ENCODE results near the gene REXO5.

REXO5 gene

GRCh38 chr16:20781697-20782096 lies 24.6 kb upstream of the REXO5 start:
- Histone ChIP-seq H3K27ac (ENCODE audit: low read depth, low read length) (no peak overlapping the region), H3K9me3 (ENCODE audit: control insufficient read depth, insufficient read depth, low read length) (no peaks in the 10 kb centered on the region), H3K4me2 (ENCODE audit: low read length) (no peak overlapping the region), H3K36me3 (ENCODE audit: control insufficient read depth, low read length) (no peaks in the 10 kb centered on the region), H3K4me1 (ENCODE audit: control insufficient read depth, low read length) (no peaks in the 10 kb centered on the region), H3K9me2 (replicated peaks; ENCODE audit: control insufficient read depth, low read length) (no peaks in the 10 kb centered on the region), H3K4me3 (ENCODE audit: low read length) (no peak overlapping the region), H3K27me3 (ENCODE audit: control insufficient read depth, low read length) (no peaks in the 10 kb centered on the region), H4K20me1 (ENCODE audit: control insufficient read depth, insufficient read depth, low read depth, low read length) (no peaks in the 10 kb centered on the region), H3F3A (ENCODE audit: control insufficient read depth, insufficient read depth) (no peaks in the 10 kb centered on the region), H3K79me2 (ENCODE audit: control insufficient read depth, low read length) (no peaks in the 10 kb centered on the region)
- TF ChIP-seq EZH2phosphoT487 (IDR thresholded peaks at IDR 0.05; ENCODE audit: borderline replicate concordance, low read length), result no peak
- TF ChIP-seq CTCF (IDR thresholded peaks at IDR 0.05; ENCODE audit: low read depth, low read length, poor library complexity, severe bottlenecking), result no peak

GRCh38 chr16:20782470-20782869 lies 23.9 kb upstream of the REXO5 start:
- H3K27me3 ChIP-seq (ENCODE audit: control insufficient read depth, low read length), result no peaks in the 10 kb centered on the region
- H3K4me1 ChIP-seq (ENCODE audit: control insufficient read depth, low read length), result no peaks in the 10 kb centered on the region
- H3K4me2 ChIP-seq (ENCODE audit: low read length), result no peak overlapping the region
- H3F3A ChIP-seq (ENCODE audit: control insufficient read depth, insufficient read depth), result no peaks in the 10 kb centered on the region
- TF ChIP-seq EZH2phosphoT487 (IDR thresholded peaks at IDR 0.05; ENCODE audit: borderline replicate concordance, low read length) (no peak), CTCF (IDR thresholded peaks at IDR 0.05; ENCODE audit: low read depth, low read length, poor library complexity, severe bottlenecking) (no peak)
- no peaks in the 10 kb centered on the region for H4K20me1 ChIP-seq (ENCODE audit: control insufficient read depth, insufficient read depth, low read depth, low read length)
- H3K9me3 ChIP-seq (ENCODE audit: control insufficient read depth, insufficient read depth, low read length), result no peaks in the 10 kb centered on the region
- H3K27ac ChIP-seq (ENCODE audit: low read depth, low read length), result no peak overlapping the region
- no peak overlapping the region for H3K4me3 ChIP-seq (ENCODE audit: low read length)
- H3K9me2 ChIP-seq (replicated peaks; ENCODE audit: control insufficient read depth, low read length), result no peaks in the 10 kb centered on the region
- no peaks in the 10 kb centered on the region for H3K36me3 ChIP-seq (ENCODE audit: control insufficient read depth, low read length)
- H3K79me2 ChIP-seq (ENCODE audit: control insufficient read depth, low read length), result no peaks in the 10 kb centered on the region

GRCh38 chr16:20784204-20784603 lies 22.1 kb upstream of the REXO5 start:
- H3K79me2 ChIP-seq (ENCODE audit: control insufficient read depth, low read length), result no peaks in the 10 kb centered on the region
- TF ChIP-seq EZH2phosphoT487 (IDR thresholded peaks at IDR 0.05; ENCODE audit: borderline replicate concordance, low read length), result no peak
- TF ChIP-seq CTCF (IDR thresholded peaks at IDR 0.05; ENCODE audit: low read depth, low read length, poor library complexity, severe bottlenecking), result no peak

GRCh38 chr16:20789130-20789529 lies 17.2 kb upstream of the REXO5 start:
- H3K4me2 ChIP-seq (ENCODE audit: low read length), result no peak overlapping the region
- no peaks in the 10 kb centered on the region for H3K79me2 ChIP-seq (ENCODE audit: control insufficient read depth, low read length)
- H3K9me2 ChIP-seq (replicated peaks; ENCODE audit: control insufficient read depth, low read length), result no peaks in the 10 kb centered on the region
- H3F3A ChIP-seq (ENCODE audit: control insufficient read depth, insufficient read depth), result no peaks in the 10 kb centered on the region
- H3K4me3 ChIP-seq (ENCODE audit: low read length), result no peak overlapping the region
- no peaks in the 10 kb centered on the region for H4K20me1 ChIP-seq (ENCODE audit: control insufficient read depth, insufficient read depth, low read depth, low read length)
- no peaks in the 10 kb centered on the region for H3K36me3 ChIP-seq (ENCODE audit: control insufficient read depth, low read length)
- H3K27ac ChIP-seq (ENCODE audit: low read depth, low read length), result no peak overlapping the region
- no peaks in the 10 kb centered on the region for H3K9me3 ChIP-seq (ENCODE audit: control insufficient read depth, insufficient read depth, low read length)
- TF ChIP-seq CTCF (IDR thresholded peaks at IDR 0.05; ENCODE audit: low read depth, low read length, poor library complexity, severe bottlenecking), result no peak
- TF ChIP-seq EZH2phosphoT487 (IDR thresholded peaks at IDR 0.05; ENCODE audit: borderline replicate concordance, low read length), result no peak
- no peaks in the 10 kb centered on the region for H3K27me3 ChIP-seq (ENCODE audit: control insufficient read depth, low read length)
- H3K4me1 ChIP-seq (ENCODE audit: control insufficient read depth, low read length), result no peaks in the 10 kb centered on the region

More at GRCh38 chr16:20784204-20784603, 22.1 kb upstream of the REXO5 start:
- Histone ChIP-seq H3K9me2 (replicated peaks; ENCODE audit: control insufficient read depth, low read length) (no peaks in the 10 kb centered on the region), H3K4me2 (ENCODE audit: low read length) (no peak overlapping the region), H3F3A (ENCODE audit: control insufficient read depth, insufficient read depth) (no peaks in the 10 kb centered on the region), H3K9me3 (ENCODE audit: control insufficient read depth, insufficient read depth, low read length) (no peaks in the 10 kb centered on the region), H3K27me3 (ENCODE audit: control insufficient read depth, low read length) (no peaks in the 10 kb centered on the region), H3K4me3 (ENCODE audit: low read length) (no peak overlapping the region), H3K36me3 (ENCODE audit: control insufficient read depth, low read length) (no peaks in the 10 kb centered on the region), H4K20me1 (ENCODE audit: control insufficient read depth, insufficient read depth, low read depth, low read length) (no peaks in the 10 kb centered on the region), H3K27ac (ENCODE audit: low read depth, low read length) (no peak overlapping the region), H3K4me1 (ENCODE audit: control insufficient read depth, low read length) (no peaks in the 10 kb centered on the region)
